Right renal pelvis (tissue), 4 donors: ENCODE data around the gene SFMBT2. TPM values are rescaled to one million over a fixed set of nuclear protein-coding genes. Genes with fewer than 3 reads are reported as not detected.
"Not testable (repeated sequence)": the region's sequence is repeated elsewhere in the genome, so short reads cannot be mapped to it uniquely, and the experiment has no call there.

Experiments
- DNase-seq, 4 donors: peaks; one replicate each; pipeline ENCODE4 v3.0.0-alpha.2; 2013; ENCODE audit warnings: low read depth in 4 of 4, low spot score in 3 of 4, missing footprints in 1 of 4
- polyA plus RNA-seq, 4 donors: library from polyadenylated mRNA; unstranded; fragments of 120-200 nt; gene quantifications; one replicate each; pipeline ENCODE4 v1.2.1, GENCODE V29; 2013; ENCODE audit not compliant: insufficient read length in 4 of 4

Gene SFMBT2
- polyA plus RNA-seq, 4 donors = 6.4 to 7.6 (median 6.8) TPM

DNA sequence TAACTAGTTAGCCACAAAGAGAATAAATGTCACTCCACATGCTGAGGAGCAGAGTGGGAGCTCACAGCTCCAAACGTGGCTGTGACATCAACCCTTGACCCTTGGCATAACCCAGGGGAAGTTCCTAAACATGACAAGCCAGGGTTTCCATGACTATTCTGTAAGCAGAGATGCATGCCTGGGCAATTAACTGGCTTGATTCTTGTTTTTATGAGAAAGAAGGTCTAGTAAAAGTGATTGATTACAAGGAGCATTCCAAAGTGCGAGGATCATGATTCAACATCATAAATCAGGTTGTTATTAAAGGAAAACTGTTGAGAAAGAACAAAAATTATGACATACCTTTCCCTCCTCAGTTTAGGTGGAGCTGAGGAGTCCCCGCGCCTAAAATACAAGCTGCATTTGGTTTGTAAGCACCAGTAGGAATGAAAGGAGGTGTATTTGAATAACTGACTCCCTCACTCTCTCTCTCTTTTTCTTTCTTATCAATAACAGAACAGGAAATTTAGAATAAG, 108.4 kb downstream of the SFMBT2 start:
- DNase-seq = peak in 3 of 4 donors; percentile 29 to 53 (median 40)

DNA sequence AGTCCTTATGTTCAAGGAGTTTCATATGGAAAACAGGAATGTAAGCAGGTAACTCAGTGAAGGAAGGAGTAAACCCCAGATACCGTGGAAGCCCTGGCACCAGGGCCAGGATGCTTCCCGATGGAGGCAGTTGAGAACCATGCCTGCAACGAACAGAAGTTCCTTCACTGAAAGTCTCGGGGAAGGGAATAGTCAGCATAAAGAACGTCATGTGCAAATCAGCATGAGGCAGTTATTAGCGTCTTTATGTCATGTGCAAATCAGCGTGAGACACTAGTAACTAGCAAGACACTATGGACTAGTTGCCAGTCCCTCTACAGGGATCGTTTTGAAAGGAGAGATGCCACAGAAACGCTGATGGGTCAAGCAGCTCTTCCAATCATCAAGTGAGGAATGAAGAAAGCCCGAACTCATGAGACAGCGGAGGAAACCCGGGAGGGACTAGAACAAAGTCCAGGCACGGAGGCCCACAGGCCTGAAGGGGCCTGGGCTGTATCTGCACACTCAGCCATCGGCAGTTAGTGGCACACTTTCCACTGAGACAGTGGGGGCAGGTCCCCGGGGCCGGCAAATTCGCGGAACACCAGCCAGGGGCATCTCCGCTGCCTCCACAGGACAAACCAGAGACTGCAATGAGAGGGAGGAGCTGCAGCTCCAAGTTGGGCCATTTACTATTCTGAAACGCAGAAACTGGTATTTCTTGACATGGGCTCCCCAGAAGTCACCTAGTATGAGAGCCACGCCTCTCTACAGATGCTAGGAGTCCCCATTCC, 109.6 kb downstream of the SFMBT2 start:
- DNase-seq = no peak

DNA sequence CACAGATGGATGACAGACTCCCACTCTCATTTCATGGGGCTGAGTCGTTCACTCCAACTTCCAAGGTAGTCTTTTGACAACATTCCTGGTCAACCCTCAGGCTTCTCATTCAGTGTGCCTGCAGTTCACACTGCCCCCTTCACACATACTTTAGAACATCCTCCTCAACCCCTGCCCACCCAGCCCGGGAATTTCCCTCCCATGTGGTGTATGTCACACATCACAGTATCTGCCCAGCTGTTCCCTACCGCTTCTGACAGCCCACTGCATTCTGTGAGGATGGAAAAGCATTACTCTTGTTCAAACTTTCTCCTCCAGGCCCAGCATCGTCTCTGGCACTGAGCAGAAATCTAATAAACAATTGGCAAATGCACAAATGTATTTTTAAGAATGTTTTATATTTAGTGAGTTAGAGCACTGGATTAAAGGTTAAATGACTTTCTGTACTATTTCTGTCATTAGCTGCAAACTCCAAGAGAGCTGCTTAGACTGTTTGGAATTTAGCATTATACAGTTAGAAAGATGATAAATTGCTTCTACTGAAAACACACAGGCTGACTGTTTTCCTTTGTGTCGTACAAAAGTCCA, 110.4 kb downstream of the SFMBT2 start:
- DNase-seq = peak in 3 of 4 donors; percentile 45 to 60 (median 49)

DNA sequence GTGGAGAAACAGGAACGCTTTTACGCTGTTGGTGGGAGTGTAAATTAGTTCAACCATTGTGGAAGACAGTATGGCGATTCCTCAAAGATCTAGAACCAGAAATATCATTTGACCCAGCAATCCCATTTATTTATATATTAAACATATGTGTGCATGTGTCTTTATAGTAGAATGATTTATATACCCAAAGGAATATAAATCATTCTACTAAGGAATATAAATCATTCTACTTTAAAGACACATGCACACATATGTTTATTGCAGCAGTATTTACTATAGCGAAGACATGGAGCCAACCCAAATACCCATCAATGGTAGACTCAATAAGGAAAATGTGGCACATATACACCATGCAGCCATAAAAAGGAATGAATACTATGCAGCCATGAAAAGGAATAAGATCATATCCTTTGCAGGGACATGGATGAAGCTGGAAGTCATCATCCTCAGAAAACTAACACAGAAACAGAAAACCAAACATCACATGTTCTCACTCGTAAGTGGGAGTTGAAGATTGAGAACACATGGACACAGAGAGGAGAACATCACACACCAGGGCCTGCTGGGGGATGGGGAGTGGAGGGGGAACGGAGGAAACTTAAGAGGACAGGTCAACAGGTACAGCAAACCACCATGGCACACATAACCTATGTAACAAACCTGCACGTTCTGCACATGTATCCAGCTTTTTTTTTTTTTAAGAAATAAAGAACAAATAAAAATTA, 111.1 kb downstream of the SFMBT2 start:
- DNase-seq = not testable (repeated sequence)

DNA sequence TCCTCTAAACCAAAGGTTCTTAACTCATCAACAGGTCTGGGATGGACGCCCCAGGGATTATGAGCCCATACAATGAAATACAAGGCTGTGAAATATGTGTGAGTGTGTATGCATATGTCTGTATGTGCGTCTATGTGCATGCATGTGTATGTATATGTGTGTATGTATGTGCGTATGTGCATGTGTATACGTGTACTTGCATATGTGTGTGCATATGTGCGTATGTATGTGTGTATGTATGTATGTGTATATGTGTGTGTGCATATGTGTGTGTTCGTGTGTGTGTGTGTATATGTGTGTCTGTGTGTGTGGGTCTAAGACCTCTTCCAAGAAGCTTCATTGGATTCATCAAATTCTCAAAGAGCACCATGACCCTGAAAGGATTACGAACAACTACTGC, 112.3 kb downstream of the SFMBT2 start:
- no peak for DNase-seq

DNA sequence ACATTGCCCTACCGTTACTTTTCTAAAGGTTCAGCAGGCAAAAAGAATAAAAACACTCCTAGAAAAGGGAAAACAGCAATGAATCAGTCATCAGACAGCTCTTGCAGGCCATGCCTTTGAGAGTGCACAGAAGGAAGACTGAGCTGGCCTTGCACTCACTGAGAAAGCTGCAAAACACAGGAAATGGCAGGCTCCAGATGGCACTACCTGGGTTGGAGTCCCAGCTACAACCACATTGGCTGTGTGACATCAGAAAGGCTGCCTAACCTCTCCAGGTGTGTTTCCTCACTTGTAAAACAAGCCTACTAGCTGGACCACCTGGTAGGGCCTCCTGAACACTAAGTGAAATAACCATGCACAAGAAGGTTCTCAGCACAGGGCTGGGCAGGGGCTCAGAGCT, 113.7 kb downstream of the SFMBT2 start:
- DNase-seq = no peak

DNA sequence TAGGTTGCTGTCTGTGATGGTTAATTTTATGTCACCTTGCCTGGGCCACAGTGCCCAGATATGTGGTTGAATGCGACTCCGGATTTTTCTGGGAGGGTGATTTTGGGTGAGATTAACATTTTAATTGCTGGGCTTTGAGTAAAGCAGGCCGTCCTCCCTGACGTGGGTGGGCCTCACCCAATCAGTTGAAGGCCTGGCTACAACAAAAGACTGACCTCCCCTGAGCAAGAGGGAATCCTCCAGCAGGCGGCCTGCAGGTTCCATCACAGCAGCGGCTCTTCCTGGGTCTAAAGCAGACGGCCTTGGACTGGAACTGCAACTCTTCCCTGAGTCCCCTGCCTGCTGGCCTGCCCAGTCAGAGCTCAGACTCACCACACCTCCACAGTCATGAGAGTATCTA, 114.2 kb downstream of the SFMBT2 start:
- DNase-seq = no peak

DNA sequence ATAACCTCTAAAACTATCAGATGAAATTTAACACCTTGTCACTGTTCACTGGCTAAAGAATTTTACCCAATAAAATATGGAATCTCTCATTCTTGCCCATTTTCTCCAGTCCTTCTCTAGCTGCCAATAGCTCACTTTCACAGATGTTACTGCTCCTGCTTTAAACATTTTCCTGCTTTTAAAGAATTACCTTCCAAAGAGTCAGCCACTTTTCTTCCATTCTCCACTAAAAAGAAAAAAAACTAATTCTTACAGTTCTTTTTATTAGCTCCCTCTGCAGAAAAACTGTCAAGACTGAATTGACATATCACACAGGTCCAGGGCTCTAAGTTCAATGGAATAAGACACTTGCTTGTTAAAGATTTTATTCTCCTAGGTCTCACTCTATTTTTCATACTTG, 114.8 kb downstream of the SFMBT2 start:
- no peak for DNase-seq

DNA sequence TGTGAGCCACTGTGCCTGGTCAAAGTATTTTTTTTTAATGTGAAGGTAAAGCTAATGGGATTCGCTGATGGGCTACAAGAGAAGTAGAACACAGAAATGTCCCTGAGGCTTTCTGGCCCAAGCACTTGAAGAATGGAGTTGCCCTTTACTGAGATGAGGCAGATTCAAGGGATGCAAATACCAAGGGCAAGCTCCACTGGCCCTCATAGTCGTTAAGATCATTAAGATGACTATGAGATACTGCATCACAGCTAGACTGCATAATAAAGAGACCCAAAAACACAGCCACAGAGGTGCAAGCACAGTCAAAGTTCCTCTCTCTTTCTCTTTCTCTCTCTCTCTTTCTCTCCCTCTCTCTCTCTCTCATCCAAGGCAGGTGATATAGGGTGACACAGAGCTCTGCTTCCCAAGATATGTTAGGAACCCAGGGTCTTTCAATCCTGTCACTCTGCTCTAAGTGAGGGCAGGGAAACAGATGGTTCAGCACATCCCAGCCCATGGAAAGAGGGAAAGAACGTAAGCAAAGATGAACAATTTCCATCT, 117.4 kb downstream of the SFMBT2 start:
- DNase-seq = no peak

DNA sequence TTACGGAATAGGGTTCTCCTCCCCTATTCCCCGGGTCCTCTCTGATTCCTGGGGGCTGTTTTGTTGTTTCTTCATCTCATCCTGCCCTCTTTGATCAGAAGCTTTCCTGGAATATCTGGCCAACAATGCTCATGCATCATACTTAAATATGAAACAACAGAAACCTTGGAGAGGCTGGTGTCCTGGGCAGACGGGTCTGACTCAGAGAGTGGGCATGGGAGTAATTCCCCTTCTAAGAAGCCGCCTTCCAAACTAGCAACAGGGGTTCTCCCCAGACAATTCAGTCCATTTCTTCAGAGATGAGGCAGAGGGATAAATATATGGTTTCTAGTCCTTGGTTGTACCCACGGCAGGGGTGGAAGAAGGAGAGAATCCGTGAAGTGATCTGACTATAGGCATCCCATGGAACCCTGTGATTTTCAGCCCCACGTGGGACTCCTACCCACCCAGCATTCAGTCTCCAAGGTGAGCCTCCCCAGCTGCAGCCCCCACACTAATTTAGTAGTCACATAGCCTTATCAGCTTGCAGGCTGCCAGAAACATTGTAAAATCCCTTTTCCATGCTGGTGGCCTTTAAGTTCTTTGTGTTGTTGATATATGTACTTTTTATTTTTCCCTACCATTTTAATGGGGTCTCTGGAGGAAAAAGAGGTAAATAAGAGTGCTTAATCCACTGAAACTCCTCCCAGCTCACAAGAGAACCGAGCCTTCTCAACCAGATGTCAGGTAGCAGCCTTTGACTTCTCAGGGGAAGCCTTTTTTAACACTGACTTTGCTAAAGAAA, 119.2 kb downstream of the SFMBT2 start:
- no peak for DNase-seq

DNA sequence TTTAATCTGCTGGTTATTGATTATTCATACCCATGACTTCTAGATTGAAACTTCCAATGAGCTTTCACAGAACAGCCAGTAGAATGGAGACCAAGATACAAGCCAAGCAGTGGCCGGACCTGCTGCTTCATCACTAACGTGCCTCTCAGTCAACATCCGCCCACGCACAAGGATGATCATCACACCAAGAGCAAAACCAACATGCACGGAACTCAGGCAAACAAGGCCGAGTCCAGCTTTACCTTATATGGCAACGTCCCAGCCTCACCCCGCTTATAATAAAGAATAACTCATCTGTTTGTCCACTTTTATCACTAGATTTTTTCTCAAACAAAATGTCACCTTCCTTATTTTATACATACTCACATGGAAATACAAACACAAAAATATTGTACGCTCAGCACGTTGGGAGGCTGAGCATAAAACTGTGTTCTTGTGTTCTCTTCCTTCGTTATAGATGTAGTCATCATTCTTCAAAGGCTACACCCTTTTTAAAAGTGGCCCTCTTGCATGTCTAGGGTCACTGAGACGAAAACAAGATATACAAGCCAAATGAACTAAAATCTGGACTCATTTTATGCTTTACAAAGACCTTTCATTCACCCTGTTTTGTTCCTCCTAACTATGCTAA, 122.7 kb downstream of the SFMBT2 start:
- no peak for DNase-seq

DNA sequence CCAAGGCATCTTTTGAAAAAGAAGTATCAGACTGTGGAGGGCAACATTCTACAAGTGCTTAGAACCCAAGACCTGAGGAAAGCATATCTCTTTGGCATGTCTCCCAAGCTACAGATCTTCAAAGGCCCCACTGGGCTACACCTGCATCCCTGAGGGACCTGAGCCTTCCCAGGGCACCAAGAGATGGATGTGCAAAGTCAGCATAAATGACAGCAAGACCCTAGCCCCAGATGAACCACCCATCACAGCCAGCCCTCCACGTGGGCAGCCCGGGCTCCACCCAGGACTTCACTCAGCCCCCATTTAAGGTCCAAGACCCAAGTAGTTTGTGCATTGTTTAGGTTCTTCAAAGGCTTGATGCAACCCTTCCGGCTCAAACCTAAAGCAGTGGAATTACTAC, 123.5 kb downstream of the SFMBT2 start:
- no peak for DNase-seq

DNA sequence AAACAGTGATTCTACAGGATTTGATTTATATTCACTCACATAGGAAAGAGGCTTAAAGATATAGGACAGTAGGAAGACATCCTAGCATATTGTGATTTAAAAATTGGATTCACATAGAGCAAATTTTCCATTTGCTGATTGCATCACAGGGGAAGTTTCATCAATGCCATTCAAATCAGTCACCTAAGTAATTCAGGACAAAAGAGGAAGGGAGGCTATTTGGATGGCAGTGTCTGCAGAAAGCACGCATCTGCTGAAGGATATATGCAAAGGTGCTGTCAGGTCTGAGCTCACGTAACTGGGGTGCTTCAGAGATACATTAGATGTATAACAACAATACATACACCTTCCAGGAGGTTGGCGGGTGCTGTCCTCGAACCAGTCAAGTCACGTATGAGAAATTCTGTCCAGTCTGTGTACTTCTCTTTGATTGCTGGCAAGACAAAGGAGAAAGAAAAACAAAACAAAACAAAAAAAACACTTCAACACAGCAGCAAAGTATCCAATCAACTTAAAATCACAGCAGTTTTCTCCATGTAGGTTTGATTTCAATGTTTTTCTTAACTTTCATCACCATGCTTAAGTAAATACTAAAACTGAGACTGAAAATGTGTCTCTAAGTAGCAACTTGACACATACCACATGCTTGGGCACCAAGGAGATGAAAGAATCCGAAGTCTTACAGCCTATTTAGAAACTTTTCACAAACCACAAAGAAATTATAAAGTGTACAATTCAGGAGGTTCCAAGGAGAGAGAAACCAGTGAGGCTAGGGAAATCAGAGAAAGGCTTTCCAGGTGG, 125.1 kb downstream of the SFMBT2 start:
- no peak for DNase-seq

DNA sequence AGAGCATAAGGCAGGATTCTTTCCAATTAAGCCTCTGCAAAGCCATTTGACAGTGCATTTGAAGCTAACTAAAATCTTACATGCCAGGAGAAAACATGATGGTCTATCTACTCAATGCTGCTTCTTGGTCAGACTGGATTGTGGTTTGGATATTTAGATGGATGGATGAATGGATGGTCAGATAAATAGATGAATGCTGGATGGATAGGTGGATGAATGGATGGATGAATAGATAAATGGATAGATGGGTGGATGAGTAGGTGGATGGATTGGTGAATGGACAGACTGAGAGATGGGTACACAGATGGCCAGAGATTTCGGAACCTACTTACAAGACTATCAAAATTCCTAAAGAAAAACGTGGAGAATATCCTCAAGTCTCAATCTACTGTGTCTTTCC, 127.6 kb downstream of the SFMBT2 start:
- no peak for DNase-seq

DNA sequence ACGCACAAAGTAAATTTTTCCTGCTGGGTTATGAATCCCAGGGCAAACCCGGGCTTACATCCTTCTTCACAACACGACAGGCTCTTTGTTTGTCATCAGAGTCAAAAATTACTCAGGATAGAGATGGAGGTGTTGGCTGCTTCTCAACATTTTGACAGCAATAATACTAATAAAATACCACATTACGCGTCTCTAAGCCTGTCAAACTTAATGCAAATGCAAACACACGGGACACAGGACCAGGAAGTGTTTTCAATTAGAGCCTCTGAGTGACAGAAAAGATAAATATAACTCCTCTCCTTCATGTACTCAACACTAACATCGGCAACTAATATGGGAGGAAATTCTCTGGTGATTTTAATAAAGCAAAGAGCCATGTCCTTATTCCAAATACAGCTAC, 128.4 kb downstream of the SFMBT2 start:
- DNase-seq = no peak

DNA sequence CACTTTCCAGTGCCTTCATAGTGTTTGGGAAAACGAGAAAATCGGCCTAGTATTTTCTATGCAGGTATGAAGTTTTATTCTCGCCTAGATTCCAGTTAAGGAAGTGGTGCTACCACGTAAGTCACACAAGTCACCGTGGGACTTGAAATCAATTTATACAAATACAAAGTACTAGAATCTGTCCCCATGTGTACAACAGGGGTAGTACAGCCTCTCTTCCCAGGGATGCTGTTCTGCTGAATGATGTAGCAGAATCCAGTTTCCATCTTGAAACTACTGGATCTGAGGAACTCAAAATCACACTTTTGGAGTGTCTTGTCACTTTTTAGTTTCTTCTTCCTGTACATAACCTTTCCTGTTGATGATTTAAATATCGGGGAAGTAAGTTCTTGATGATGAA, 129.4 kb downstream of the SFMBT2 start:
- DNase-seq = no peak

DNA sequence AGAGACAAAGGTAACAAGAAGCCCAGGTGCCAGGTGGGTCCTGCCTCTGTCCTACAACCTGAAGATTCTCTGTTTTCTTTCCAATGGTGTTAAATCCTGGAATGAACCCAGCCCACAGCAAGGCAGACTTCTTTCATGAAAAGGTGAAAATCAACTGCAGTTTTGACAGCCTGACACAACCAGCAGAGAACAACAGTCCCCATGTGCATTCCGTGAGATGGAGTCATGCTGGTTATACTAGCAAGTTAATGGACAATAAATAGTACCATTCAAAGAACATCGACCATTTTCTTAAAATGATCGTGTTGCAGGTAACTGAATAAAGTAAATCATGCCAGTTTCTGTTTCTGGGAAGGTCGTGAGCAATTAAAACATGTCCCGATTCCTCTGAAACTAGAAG, 131.5 kb downstream of the SFMBT2 start:
- DNase-seq = no peak

DNA sequence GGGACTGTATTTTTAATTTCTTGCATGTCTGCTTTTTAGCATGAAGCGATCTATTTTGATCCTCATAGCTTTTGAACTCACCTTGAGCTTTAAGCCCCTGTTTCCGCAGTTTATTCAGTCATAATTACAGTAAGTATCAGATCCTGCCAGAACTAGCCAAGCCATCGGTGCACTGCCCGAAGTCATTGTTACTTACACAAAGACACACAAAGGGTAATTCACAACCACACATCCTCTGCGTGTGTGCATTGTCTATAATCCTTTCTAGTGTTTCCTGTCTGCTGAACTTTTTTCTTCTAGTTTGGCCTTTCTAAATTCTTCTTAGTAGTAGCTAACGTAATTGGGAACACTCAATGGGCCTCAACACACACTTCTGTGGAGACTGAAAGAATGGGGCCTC, 133.0 kb downstream of the SFMBT2 start:
- no peak for DNase-seq

DNA sequence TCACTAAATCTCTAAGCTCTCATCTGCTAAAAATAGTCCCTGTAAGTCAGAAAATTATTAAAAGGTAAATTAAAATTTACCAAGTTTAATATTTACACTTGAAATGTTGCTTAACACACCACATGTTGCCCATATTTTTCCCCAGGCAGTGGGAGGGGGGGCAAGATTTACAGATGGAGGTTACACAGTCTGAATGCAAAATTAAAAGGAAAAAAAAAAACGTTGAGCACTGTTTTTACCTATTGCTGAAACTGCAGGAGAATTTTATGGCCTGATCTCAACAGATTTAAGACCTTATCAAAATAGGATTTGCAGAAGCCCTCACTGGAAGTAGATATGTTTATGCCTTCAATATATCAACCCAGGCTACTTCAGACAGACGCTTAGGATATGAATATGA, 133.4 kb downstream of the SFMBT2 start:
- no peak for DNase-seq
